Transverse colon (tissue), 4 donors: ENCODE data around the gene UBR3. TPM values are rescaled to one million over a fixed set of nuclear protein-coding genes. Genes with fewer than 3 reads are reported as not detected.
"Not testable (repeated sequence)": the region's sequence is repeated elsewhere in the genome, so short reads cannot be mapped to it uniquely, and the experiment has no call there.

Source experiments
- DNase-seq: peaks from one replicate; pipeline ENCODE4 v3.0.0-alpha.2; 2019
- H3K27ac ChIP-seq, 4 donors: fragments of 200-600 bp; sonication (generic); 2 replicates each; pipeline ENCODE4 v1.5.1; 2016 to 2018; ENCODE audit warnings: inconsistent platforms in 4 of 4
- H3K27me3 ChIP-seq: fragments of 200-600 bp; sonication (generic); 2 replicates; pipeline ENCODE4 v1.5.1; 2017; ENCODE audit warnings: inconsistent platforms
- H3K36me3 ChIP-seq, 4 donors: fragments of 200-600 bp; sonication (generic); 2 replicates each; pipeline ENCODE4 v1.5.1; 2017 to 2019; ENCODE audit warnings: inconsistent platforms in 4 of 4
- H3K4me1 ChIP-seq, 4 donors: fragments of 200-600 bp; sonication (generic); 2 replicates each; pipeline ENCODE4 v1.5.1; 2017 to 2020; ENCODE audit warnings: inconsistent platforms in 4 of 4
- H3K4me3 ChIP-seq, 4 donors: fragments of 200-600 bp; sonication (generic); 1 replicate in 1 of 4; 2 replicates in 3 of 4; pipeline versions ENCODE4 v1.5.1 to v1.6.1; 2017 to 2019; ENCODE audit warnings: inconsistent platforms in 4 of 4
- H3K9me3 ChIP-seq, 2 donors: fragments of 200-600 bp; sonication (generic); 2 replicates each; pipeline ENCODE4 v1.5.1; 2017 to 2019; ENCODE audit warnings: inconsistent platforms in 2 of 2
- EP300 ChIP-seq: sonication (generic); formaldehyde crosslinking; IDR thresholded peaks from one replicate; pipeline ENCODE4 v1.6.1; 2017; ENCODE audit warnings: antibody characterized with exemption, low read depth
- POLR2A ChIP-seq: fragments of 450-650 bp; IDR thresholded peaks from one replicate; pipeline ENCODE4 v1.6.1; 2016; ENCODE audit warnings: antibody characterized with exemption, mild to moderate bottlenecking, moderate library complexity
- POLR2AphosphoS5 ChIP-seq, 3 donors: sonication (generic); formaldehyde crosslinking; IDR thresholded peaks; one replicate each; pipeline ENCODE4 v1.6.1; 2016; ENCODE audit warnings: antibody characterized with exemption in 3 of 3
- WGBS, 2 donors: methylation state at CpG; one replicate each; pipeline ENCODE4 v1.1.5; 2018; ENCODE audit warnings: low coverage in 1 of 2; 5-methylcytosine and 5-hydroxymethylcytosine counted together
- in situ Hi-C, 4 donors: fragments of 200-750 bp; cut with MboI; loops; one replicate each; pipeline versions ENCODE4 v1.15.0 to v1.15.1; 2017; ENCODE audit warnings: low sequenced_read_pairs in 3 of 4, low pct_ligation_motif_present in 1 of 4, low pct_unique_long_range_greater_than_20kb in 1 of 4
- intact Hi-C: fragments of 100-400 bp; cut with DNase I; formaldehyde crosslinking; loops from one replicate; pipeline ENCODE4 v1.15.1; 2023; ENCODE audit warnings: low total_unique reads
- total RNA-seq, 4 donors: library from RNA; depleted of rRNA; stranded (reverse); fragments of >200 nt; gene quantifications; one replicate each; pipeline ENCODE4 v1.1.0, GENCODE V29; 2016
- TF ChIP-seq, protein P1 (sequence below), 5 experiments: fragments of 200-600 bp in 3 of 5; fragments of 450-650 bp in 2 of 5; sonication (generic) in 3 of 5; IDR thresholded peaks; 1 replicate in 2 of 5; 2 replicates in 3 of 5; pipeline ENCODE4 v1.5.1; 2016 to 2017; ENCODE audit warnings: antibody characterized with exemption in 5 of 5, inconsistent platforms in 3 of 5, mild to moderate bottlenecking in 2 of 5, moderate library complexity in 1 of 5

UBR3 gene
- total RNA-seq, 4 donors from 2014 or later: 45.2 to 79.0 (median 74.1) TPM

DNA sequence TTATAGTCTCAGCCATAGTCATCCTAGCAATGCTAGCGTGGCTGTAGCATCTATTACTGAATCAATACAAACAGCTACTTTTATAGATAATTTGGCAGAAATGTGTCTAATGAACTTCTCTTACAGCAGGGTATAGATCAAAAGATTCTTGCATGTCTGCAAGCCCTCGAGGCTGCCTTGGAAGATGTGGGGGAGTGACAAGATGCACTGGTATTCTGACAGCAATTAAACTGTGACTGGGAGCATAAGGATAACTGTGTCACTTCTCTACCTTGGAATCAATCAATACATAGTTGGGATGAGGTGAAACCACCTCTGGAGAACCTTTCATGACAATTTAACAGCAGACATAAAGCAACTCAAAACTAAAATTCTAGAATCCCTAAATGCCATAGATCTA is 291.4 kb downstream of the UBR3 start:
- DNase-seq: no peak
- Histone ChIP-seq H3K27ac (no peak overlapping the region), H3K36me3 (no peaks in the 10 kb centered on the region), H3K4me1 (no peaks in the 10 kb centered on the region), H3K9me3 (no peaks in the 10 kb centered on the region), H3K4me3 (no peak overlapping the region), H3K27me3 (no peaks in the 10 kb centered on the region)
- intact Hi-C loops (no loop called here), in situ Hi-C loops (no loop called here)
- 67% methylated on average over 1 to 2 of the region's 2 CpGs for WGBS, 2 donors
- TF ChIP-seq, protein P1, sequence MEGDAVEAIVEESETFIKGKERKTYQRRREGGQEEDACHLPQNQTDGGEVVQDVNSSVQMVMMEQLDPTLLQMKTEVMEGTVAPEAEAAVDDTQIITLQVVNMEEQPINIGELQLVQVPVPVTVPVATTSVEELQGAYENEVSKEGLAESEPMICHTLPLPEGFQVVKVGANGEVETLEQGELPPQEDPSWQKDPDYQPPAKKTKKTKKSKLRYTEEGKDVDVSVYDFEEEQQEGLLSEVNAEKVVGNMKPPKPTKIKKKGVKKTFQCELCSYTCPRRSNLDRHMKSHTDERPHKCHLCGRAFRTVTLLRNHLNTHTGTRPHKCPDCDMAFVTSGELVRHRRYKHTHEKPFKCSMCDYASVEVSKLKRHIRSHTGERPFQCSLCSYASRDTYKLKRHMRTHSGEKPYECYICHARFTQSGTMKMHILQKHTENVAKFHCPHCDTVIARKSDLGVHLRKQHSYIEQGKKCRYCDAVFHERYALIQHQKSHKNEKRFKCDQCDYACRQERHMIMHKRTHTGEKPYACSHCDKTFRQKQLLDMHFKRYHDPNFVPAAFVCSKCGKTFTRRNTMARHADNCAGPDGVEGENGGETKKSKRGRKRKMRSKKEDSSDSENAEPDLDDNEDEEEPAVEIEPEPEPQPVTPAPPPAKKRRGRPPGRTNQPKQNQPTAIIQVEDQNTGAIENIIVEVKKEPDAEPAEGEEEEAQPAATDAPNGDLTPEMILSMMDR (IDR thresholded peaks at IDR 0.05): no peak
- TF ChIP-seq POLR2A (no peak), POLR2AphosphoS5 (IDR thresholded peaks at IDR 0.05) (no peak), EP300 (no peak)

DNA sequence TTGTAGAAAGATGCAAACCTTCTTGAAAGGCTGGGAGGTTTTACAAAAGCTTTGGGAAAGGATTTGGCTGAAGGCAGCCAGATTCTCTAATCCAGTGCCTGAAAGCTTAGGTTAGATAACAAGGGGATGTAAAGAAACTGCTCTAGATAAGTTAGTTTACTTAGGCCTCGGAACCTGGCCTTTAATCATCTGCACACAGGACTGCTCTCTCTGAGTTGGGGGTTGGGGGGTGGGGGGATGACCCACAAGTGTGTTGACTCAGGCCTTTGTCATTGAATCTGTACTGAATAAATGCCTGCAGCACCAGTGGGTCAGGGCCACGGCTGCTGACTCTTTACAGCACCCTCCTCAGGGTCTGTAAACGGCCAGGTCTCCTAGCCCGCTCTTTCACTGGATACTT is 292.1 kb downstream of the UBR3 start:
- H3K4me3 ChIP-seq, H3K4me1 ChIP-seq, DNase-seq, H3K27ac ChIP-seq, H3K27me3 ChIP-seq, in situ Hi-C loops, H3K9me3 ChIP-seq, intact Hi-C loops, H3K36me3 ChIP-seq: not testable (repeated sequence)
- 50 to 66% methylated on average over 2 to 4 of the region's 4 CpGs for WGBS, 2 donors

DNA sequence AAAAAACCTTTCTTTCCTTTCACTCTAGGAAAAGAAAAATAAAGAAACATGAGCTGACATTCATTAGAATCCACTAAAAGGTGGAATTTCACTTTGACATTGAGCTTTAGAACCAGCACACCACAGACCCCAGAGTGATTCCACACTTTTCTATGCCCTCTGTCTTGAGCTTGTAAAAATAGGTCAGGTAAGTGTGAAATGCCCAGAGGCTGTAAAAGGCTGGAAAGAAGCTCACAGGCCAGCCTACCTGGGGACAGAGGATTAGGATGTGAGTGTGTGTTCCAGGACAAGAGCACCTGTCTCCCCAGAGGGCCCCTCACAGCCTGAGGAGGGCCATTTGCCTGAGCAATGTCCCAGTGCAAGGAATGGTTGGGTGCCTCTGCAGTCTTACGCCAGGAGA is 294.4 kb downstream of the UBR3 start:
- Histone ChIP-seq H3K4me1 (no peaks in the 10 kb centered on the region), H3K4me3 (no peak overlapping the region), H3K36me3 (no peaks in the 10 kb centered on the region), H3K27me3 (no peaks in the 10 kb centered on the region), H3K9me3 (no peaks in the 10 kb centered on the region), H3K27ac (no peak overlapping the region)
- no peak for DNase-seq
- 100% methylated on average over 1 of the region's 1 CpG; no CpG with 5 or more reads in 1 of the 2 donors for WGBS, 2 donors
- TF ChIP-seq POLR2AphosphoS5 (IDR thresholded peaks at IDR 0.05) (no peak), POLR2A (no peak), EP300 (no peak)
- TF ChIP-seq, protein P1 (IDR thresholded peaks at IDR 0.05): no peak
- intact Hi-C loops (no loop called here), in situ Hi-C loops (no loop called here)

DNA sequence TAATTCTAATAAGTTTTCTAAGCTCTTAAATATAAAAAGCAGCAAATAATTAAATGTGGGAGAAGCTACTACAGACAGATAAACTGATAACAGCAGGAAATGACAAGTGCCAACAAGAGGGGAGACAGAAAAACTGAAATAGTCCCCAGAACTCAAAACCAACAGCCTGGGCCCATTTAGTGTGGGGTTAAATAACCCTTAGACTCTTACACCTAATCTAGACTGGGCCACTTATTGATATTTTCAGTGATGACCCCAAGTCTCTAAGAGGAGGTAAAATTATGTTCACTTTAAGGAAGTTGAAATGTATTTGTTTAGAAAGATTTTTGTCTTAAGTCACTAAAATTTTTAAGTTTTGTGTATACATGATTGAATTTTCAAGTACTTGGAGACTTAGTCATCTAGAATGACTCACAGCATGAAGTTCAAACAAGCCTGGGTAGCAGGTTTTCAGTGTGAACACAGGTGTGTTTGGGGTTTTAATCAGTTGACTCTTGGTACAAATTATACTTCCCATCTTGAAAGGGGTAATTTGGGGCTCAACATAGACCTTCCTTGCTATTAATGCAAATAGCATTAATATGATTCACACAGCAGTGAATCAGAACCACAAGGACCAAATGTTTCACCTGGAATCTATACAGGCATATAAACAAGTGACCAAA is 295.8 kb downstream of the UBR3 start:
- no peak overlapping the region for H3K4me3 ChIP-seq
- in situ Hi-C loops: no loop called here
- intact Hi-C loops: no loop called here
- H3K36me3 ChIP-seq: no peaks in the 10 kb centered on the region
- no peaks in the 10 kb centered on the region for H3K9me3 ChIP-seq
- no peaks in the 10 kb centered on the region for H3K4me1 ChIP-seq
- DNase-seq: no peak
- TF ChIP-seq, protein P1 (IDR thresholded peaks at IDR 0.05): no peak
- TF ChIP-seq EP300: no peak
- TF ChIP-seq POLR2AphosphoS5 (IDR thresholded peaks at IDR 0.05): no peak
- no peak for TF ChIP-seq POLR2A
- H3K27ac ChIP-seq: no peak overlapping the region
- H3K27me3 ChIP-seq: no peaks in the 10 kb centered on the region

DNA sequence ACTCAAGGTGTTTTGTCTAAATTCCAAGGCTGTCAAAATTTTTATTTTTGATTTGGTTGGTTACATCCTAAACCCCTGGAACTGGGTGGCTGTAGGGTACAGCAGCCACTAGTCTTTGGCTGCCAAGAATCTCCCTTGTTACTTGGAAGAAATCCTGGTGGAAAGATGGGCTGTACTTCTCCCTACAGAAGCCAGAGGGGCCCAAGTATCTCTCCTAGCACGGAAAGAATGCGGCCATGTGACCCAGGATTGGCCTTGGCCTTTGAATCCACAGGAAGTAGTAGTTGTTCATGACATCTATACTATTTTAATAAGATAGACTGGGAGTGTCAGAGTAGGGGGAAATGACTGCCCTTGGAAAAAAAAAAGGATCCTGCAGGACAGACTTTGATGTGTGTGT is 296.3 kb downstream of the UBR3 start:
- H3K27ac ChIP-seq: no peak overlapping the region
- no peak overlapping the region for H3K4me3 ChIP-seq
- H3K4me1 ChIP-seq: no peaks in the 10 kb centered on the region
- intact Hi-C loops: no loop called here
- H3K27me3 ChIP-seq: no peaks in the 10 kb centered on the region
- no peaks in the 10 kb centered on the region for H3K36me3 ChIP-seq
- in situ Hi-C loops: no loop called here
- H3K9me3 ChIP-seq: no peaks in the 10 kb centered on the region
- 77% methylated on average over 2 of the region's 2 CpGs; no CpG with 5 or more reads in 1 of the 2 donors for WGBS, 2 donors
- no peak for DNase-seq
- TF ChIP-seq, protein P1 (IDR thresholded peaks at IDR 0.05): no peak

DNA sequence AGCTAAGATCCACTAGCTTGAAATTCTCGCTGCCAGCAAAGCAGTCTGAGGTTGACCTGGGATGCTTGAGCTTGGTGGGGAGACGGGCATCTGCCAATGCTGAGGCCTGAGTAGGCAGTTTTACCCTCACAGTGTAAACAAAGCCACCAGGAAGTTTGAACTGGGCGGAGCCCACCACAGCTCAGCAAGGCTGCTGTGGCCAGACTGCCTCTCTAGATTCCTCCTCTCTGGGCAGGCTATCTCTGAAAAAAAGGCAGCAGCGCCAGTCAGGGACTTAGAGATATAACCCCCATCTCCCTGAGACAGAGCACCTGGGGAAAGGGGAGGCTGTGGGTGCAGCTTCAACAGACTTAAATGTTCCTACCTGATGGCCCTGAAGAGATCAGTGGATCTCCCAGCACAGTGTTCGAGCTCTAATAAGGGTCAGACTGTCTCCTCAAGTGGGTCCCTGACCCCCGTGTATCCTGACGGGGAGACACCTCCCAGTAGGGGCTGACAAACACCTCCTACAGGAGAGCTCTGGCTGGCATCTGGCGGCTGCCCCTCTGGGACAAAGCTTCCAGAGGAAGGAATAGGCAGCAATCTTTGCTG is 299.0 kb downstream of the UBR3 start:
- H3K4me1 ChIP-seq, DNase-seq, H3K9me3 ChIP-seq, H3K36me3 ChIP-seq, intact Hi-C loops, H3K27ac ChIP-seq, H3K4me3 ChIP-seq, in situ Hi-C loops, H3K27me3 ChIP-seq: not testable (repeated sequence)
- 76% methylated on average over 8 of the region's 8 CpGs; no CpG with 5 or more reads in 1 of the 2 donors for WGBS, 2 donors
